ENCODE data around the gene SSBP2. TPM values are rescaled to one million over a fixed set of nuclear protein-coding genes. Genes with fewer than 3 reads are reported as not detected.
"Not testable (repeated sequence)": the region's sequence is repeated elsewhere in the genome, so short reads cannot be mapped to it uniquely, and the experiment has no call there.

The SSBP2 gene
- total and polyA plus RNA-seq, 2 of the 8 experiments (the other 6 are each of a cell fraction or from before 2014, with no cell fraction given), result 21.5 to 36.2 TPM

- FAIRE-seq; POLR2A ChIA-PET (ENCODE audit: partially characterized antibody); H3K18ac ChIP-seq (ENCODE audit: extremely low read depth, low read length); H2BK5ac ChIP-seq (ENCODE audit: low read depth, low read length); CTCF ChIA-PET (ENCODE audit: partially characterized antibody); H4K8ac ChIP-seq (ENCODE audit: extremely low read depth, insufficient read depth, low read length); H3K23me2 ChIP-seq (ENCODE audit: low read depth, low read length); H2BK12ac ChIP-seq (ENCODE audit: low read depth, low read length); H3K27ac ChIP-seq (ENCODE audit: low read depth, low read length); H2AK5ac ChIP-seq (ENCODE audit: low read depth, low read length); H2BK20ac ChIP-seq (ENCODE audit: low read length); H4K91ac ChIP-seq (replicated peaks; ENCODE audit: insufficient read length, low read length); H3K9ac ChIP-seq (replicated peaks in 1 of 4; ENCODE audit: extremely low read depth in 1 of 4, low read depth in 3 of 4, low read length in 3 of 4); H4K5ac ChIP-seq (ENCODE audit: insufficient read length, low read depth, low read length); H3K4ac ChIP-seq (replicated peaks; ENCODE audit: insufficient read length, low read depth, low read length); H3K4me2 ChIP-seq (ENCODE audit: insufficient read depth in 1 of 2, low read depth in 2 of 2, low read length in 2 of 2); H3K14ac ChIP-seq (ENCODE audit: insufficient read length); H3K79me1 ChIP-seq (ENCODE audit: low read depth, low read length); H2AFZ ChIP-seq (ENCODE audit: low read length); H2BK15ac ChIP-seq (ENCODE audit: low read length); H4K20me1 ChIP-seq (replicated peaks in 1 of 2; ENCODE audit: control insufficient read depth in 1 of 2, insufficient read depth in 2 of 2, low read length in 2 of 2); H2BK120ac ChIP-seq (replicated peaks; ENCODE audit: low read depth, low read length); H3K56ac ChIP-seq (replicated peaks; ENCODE audit: insufficient read length, low read depth, low read length); H3K9me3 ChIP-seq (ENCODE audit: insufficient read depth in 2 of 2, low read depth in 1 of 2, low read length in 1 of 2); H3K4me3 ChIP-seq (ENCODE audit: extremely low read depth in 1 of 4, insufficient read depth in 2 of 4, low read depth in 3 of 4, low read length in 4 of 4); H3K23ac ChIP-seq (ENCODE audit: insufficient read length); DNase-seq (ENCODE audit: low read depth in 1 of 2, low spot score in 2 of 2); H3K4me1 ChIP-seq (replicated peaks in 1 of 4; ENCODE audit: control insufficient read depth in 3 of 4, insufficient read depth in 4 of 4, low read length in 3 of 4); H3K79me2 ChIP-seq (ENCODE audit: control insufficient read depth in 1 of 2, insufficient read depth in 2 of 2, low read length in 2 of 2); H3K27me3 ChIP-seq (replicated peaks in 1 of 4; ENCODE audit: control insufficient read depth in 3 of 4, extremely low read depth in 1 of 4, insufficient read depth in 3 of 4, low read length in 3 of 4); H3K36me3 ChIP-seq (ENCODE audit: control insufficient read depth in 2 of 4, insufficient read depth in 4 of 4, low read length in 3 of 4): not testable (repeated sequence)
Measured at GRCh38 chr5:81503602-81504001, 247.3 kb downstream of the SSBP2 start.
